K562 (cell line): Measurements from ENCODE around the gene IDI1. TPM values are rescaled to one million over a fixed set of nuclear protein-coding genes. Genes with fewer than 3 reads are reported as not detected.

Source experiments
- ATAC-seq: fragments of 200-7000 bp; cut with Tn5 transposase; 3 replicates; pipeline ENCODE4 v1.9.1; 2020; ENCODE audit warnings: moderate library complexity
- BruUV-seq: library from RNA; stranded (reverse); fragments of 400-500 nt; replicated peaks from 2 replicates; lab custom pipeline; 2021; lab: Mats Ljungman, UMichigan
- CTCF ChIA-PET: fragments of 300-600 bp; formaldehyde crosslinking; extraction: SDS; loops from one replicate; lab custom pipeline; 2021; ENCODE audit warnings: low intra/inter-chr PET ratio; lab: Yijun Ruan, JAX
- POLR2A ChIA-PET: fragments of 300-600, 350-650 bp; sonication (Branson Sonifier 250); formaldehyde crosslinking; extraction: SDS; loops from one replicate; lab custom pipeline; 2021; ENCODE audit warnings: antibody characterized with exemption, inconsistent platforms; lab: Yijun Ruan, JAX
- DNase-seq, 4 experiments: peaks; one replicate each; pipeline versions ENCODE4 v3.0.0 to v3.0.0-alpha.2; 2011 to 2018; ENCODE audit warnings: low spot score in 3 of 4, mixed read lengths in 3 of 4; ENCODE audit errors: extremely low read depth in 1 of 4
- FAIRE-seq: peaks from 2 replicates; lab custom pipeline; 2011; peaks lifted over from hg19 to GRCh38; lab: Jason Lieb, UNC
- H2AFZ ChIP-seq: 2 replicates; pipeline ENCODE4 v1.6.0; 2011; ENCODE audit warnings: low read depth, low read length, control low read depth, inconsistent platforms
- H3K27ac ChIP-seq: fragments of 200-600 bp; 3 replicates; pipeline ENCODE4 v1.8.0; 2011; ENCODE audit warnings: low read depth, mild to moderate bottlenecking, control low read depth, inconsistent platforms, low read length, moderate library complexity, mixed read lengths; ENCODE audit errors: extremely low read depth
- H3K27me3 ChIP-seq, 2 experiments: fragments of 300-600 bp in 1 of 2; 2 replicates in 1 of 2; 3 replicates in 1 of 2; pipeline versions ENCODE4 v1.6.0 to v1.8.0; 2011; ENCODE audit warnings: inconsistent platforms in 2 of 2, low read length in 2 of 2, mild to moderate bottlenecking in 1 of 2, mixed read lengths in 1 of 2, moderate library complexity in 1 of 2; ENCODE audit not compliant: control insufficient read depth in 2 of 2, insufficient read depth in 2 of 2
- H3K36me3 ChIP-seq: fragments of 300-600 bp; 3 replicates; pipeline ENCODE4 v1.8.0; 2011; ENCODE audit warnings: mild to moderate bottlenecking, low read length, inconsistent platforms; ENCODE audit not compliant: control insufficient read depth, insufficient read depth
- H3K4me1 ChIP-seq, 2 experiments: fragments of 200-600 bp in 1 of 2; replicated peaks in 1 of 2; 2 replicates in 1 of 2; 3 replicates in 1 of 2; pipeline versions ENCODE4 v1.5.1 to v1.8.0; 2011; ENCODE audit warnings: inconsistent platforms in 2 of 2, low read length in 2 of 2, mild to moderate bottlenecking in 1 of 2, mixed read lengths in 1 of 2, moderate library complexity in 1 of 2; ENCODE audit not compliant: control insufficient read depth in 2 of 2, insufficient read depth in 2 of 2
- H3K4me2 ChIP-seq: 2 replicates; pipeline ENCODE4 v1.6.1; 2011; ENCODE audit warnings: low read length, control low read depth, inconsistent platforms, mixed read lengths; ENCODE audit not compliant: insufficient read depth
- H3K4me3 ChIP-seq: fragments of 200-600 bp; sonication (generic), shearing (Covaris generic); 2 replicates; pipeline ENCODE4 v1.5.1; 2016; ENCODE audit warnings: control low read depth, inconsistent platforms
- H3K79me2 ChIP-seq: fragments of 200-600 bp; 3 replicates; pipeline ENCODE4 v1.8.0; 2011; ENCODE audit warnings: low read length, inconsistent platforms; ENCODE audit not compliant: control insufficient read depth, insufficient read depth
- H3K9ac ChIP-seq, 2 experiments: 2 replicates each; pipeline versions ENCODE4 v1.6.0 to v1.6.1; 2011; ENCODE audit warnings: low read depth in 2 of 2, low read length in 2 of 2, control low read depth in 1 of 2, inconsistent platforms in 1 of 2, mild to moderate bottlenecking in 1 of 2, mixed read lengths in 1 of 2; ENCODE audit not compliant: insufficient read depth in 1 of 2
- H3K9me1 ChIP-seq: one replicate; pipeline ENCODE4 v1.6.0; 2011; ENCODE audit warnings: inconsistent platforms, mild to moderate bottlenecking, low read length, moderate library complexity; ENCODE audit not compliant: control insufficient read depth, insufficient read depth
- H3K9me3 ChIP-seq: replicated peaks from 2 replicates; pipeline ENCODE4 v1.5.1; 2011; ENCODE audit warnings: low read depth, low read length, inconsistent platforms; ENCODE audit not compliant: control insufficient read depth, insufficient read depth
- H4K20me1 ChIP-seq: replicated peaks from 2 replicates; pipeline ENCODE4 v1.6.1; 2011; ENCODE audit warnings: low read length, inconsistent platforms, mixed read lengths; ENCODE audit not compliant: control insufficient read depth, insufficient read depth
- CBX8 ChIP-seq: fragments of 200-600 bp; sonication (generic); IDR thresholded peaks from 2 replicates; pipeline ENCODE4 v1.6.1; 2012; ENCODE audit warnings: borderline replicate concordance, mixed run types, low read depth, mild to moderate bottlenecking, moderate library complexity, mixed read lengths, low read length, control low read depth, inconsistent platforms; ENCODE audit not compliant: poor library complexity, severe bottlenecking; ENCODE audit errors: extremely low read depth
- EHMT2 ChIP-seq: fragments of 450-650 bp; IDR thresholded peaks from 2 replicates; pipeline ENCODE4 v1.6.1; 2018; ENCODE audit warnings: antibody characterized with exemption
- GABPB2 ChIP-seq: fragments of 250-450 bp; sonication (Bioruptor Pico); conservative IDR thresholded peaks from 2 replicates; pipeline ENCODE4 v1.5.1; 2021; ENCODE audit warnings: mild to moderate bottlenecking
- HDAC2 ChIP-seq: fragments of 450-650 bp; IDR thresholded peaks from 2 replicates; pipeline ENCODE4 v1.6.1; 2016; ENCODE audit warnings: mild to moderate bottlenecking
- HDAC8 ChIP-seq: fragments of 450-650 bp; IDR thresholded peaks from 2 replicates; pipeline ENCODE4 v1.6.1; 2016; ENCODE audit warnings: mild to moderate bottlenecking, missing genetic modification characterization, moderate library complexity, missing compliant biosample characterization
- NEUROD1 ChIP-seq: fragments of 150-350 bp; IDR thresholded peaks from 2 replicates; pipeline ENCODE4 v1.6.1; 2014; ENCODE audit warnings: borderline replicate concordance, low read length, low read depth; ENCODE audit not compliant: partially characterized antibody
- NFXL1 ChIP-seq: fragments of 450-650 bp; formaldehyde crosslinking; IDR thresholded peaks from 2 replicates; pipeline ENCODE4 v1.4.0; 2021; ENCODE audit warnings: mild to moderate bottlenecking
- NRF1 ChIP-seq, 2 experiments: fragments of 450-650 bp; IDR thresholded peaks in 1 of 2; conservative IDR thresholded peaks in 1 of 2; 2 replicates each; pipeline ENCODE4 v1.6.1; 2014; ENCODE audit warnings: mild to moderate bottlenecking in 2 of 2
- PHB ChIP-seq: fragments of 250-450 bp; sonication (Bioruptor Pico); IDR thresholded peaks from 2 replicates; pipeline ENCODE4 v1.5.0; 2021
- RBFOX2 ChIP-seq: fragments of 200-400 bp; formaldehyde crosslinking; IDR thresholded peaks from 2 replicates; pipeline ENCODE4 v1.6.1; 2017; ENCODE audit warnings: low read depth, mild to moderate bottlenecking, low read length, moderate library complexity
- RBM17 ChIP-seq: fragments of 200-400 bp; formaldehyde crosslinking; IDR thresholded peaks from 2 replicates; pipeline ENCODE4 v1.6.1; 2017; ENCODE audit warnings: low read depth, mild to moderate bottlenecking, low read length, borderline replicate concordance
- SOX6 ChIP-seq: fragments of 450-650 bp; IDR thresholded peaks from 2 replicates; pipeline ENCODE4 v1.6.1; 2014; ENCODE audit warnings: mild to moderate bottlenecking
- ZEB2 ChIP-seq: fragments of 450-650 bp; IDR thresholded peaks from 2 replicates; pipeline ENCODE4 v1.6.1; 2016
- ZNF165 ChIP-seq: fragments of 250-450 bp; sonication (Bioruptor Pico); IDR thresholded peaks from 2 replicates; pipeline ENCODE4 v1.4.0; 2020; ENCODE audit warnings: borderline replicate concordance
- ZNF512 ChIP-seq: IDR thresholded peaks from 2 replicates; pipeline ENCODE4 v1.6.1; 2016; ENCODE audit warnings: missing genetic modification characterization, missing compliant biosample characterization
- ZNF586 ChIP-seq: fragments of 450-650 bp; formaldehyde crosslinking; conservative IDR thresholded peaks from 2 replicates; pipeline ENCODE4 v1.4.0; 2020; ENCODE audit warnings: mild to moderate bottlenecking, moderate library complexity
- ZNF655 ChIP-seq: fragments of 250-450 bp; sonication (Bioruptor Pico); IDR thresholded peaks from 2 replicates; pipeline ENCODE4 v1.5.0; 2021
- ZNF766 ChIP-seq: fragments of 200-800 bp; sonication (Bioruptor generic); conservative IDR thresholded peaks from 2 replicates; pipeline ENCODE4 v1.6.1; 2016; ENCODE audit warnings: missing genetic modification characterization, missing compliant biosample characterization
- ZNF785 ChIP-seq: fragments of 250-450 bp; sonication (Bioruptor Pico); IDR thresholded peaks from 2 replicates; pipeline ENCODE4 v1.4.0; 2020; ENCODE audit warnings: mild to moderate bottlenecking
- ZNF79 ChIP-seq: fragments of 250-450 bp; sonication (Bioruptor Pico); IDR thresholded peaks from 2 replicates; pipeline ENCODE4 v1.4.0; 2020; ENCODE audit warnings: low read depth, mild to moderate bottlenecking, moderate library complexity
- WGBS: fragments of 100-300 bp; shearing (Covaris generic); methylation state at CpG from one replicate; pipeline ENCODE4 v1.1.6; 2016; ENCODE audit warnings: low coverage, mixed read lengths; ENCODE audit not compliant: insufficient coverage; ENCODE audit errors: missing lambda C conversion rate; 5-methylcytosine and 5-hydroxymethylcytosine counted together
- in situ Hi-C: fragments of 300-500 bp; cut with MboI; formaldehyde crosslinking; loops from 4 replicates; pipeline ENCODE4 v1.15.0; 2018; ENCODE audit warnings: inconsistent platforms, mixed read lengths
- intact Hi-C: fragments of 100-400 bp; cut with micrococcal nuclease; formaldehyde crosslinking; loops from 2 replicates; pipeline ENCODE4 v1.14.2; 2022
- polyA plus RNA-seq, 8 experiments: library from polyadenylated mRNA; depleted of rRNA in 4 of 8; stranded (reverse) in 5 of 8; unstranded in 3 of 8; fragments of >200 nt; fragmentation: Nextera tagmentation in 2 of 8; fragmentation: Illumina TruSeq in 1 of 8; extraction: Ambion mirVana in 2 of 8; extraction: Trizol in 1 of 8; gene quantifications; 2 replicates each; pipeline versions ENCODE4 v1.2.1 to v1.2.3, GENCODE V29; 2011 to 2014; ENCODE audit warnings: inconsistent platforms in 1 of 8, missing spikeins in 1 of 8
- total RNA-seq, 7 experiments: library from RNA; depleted of rRNA in 6 of 7; stranded (reverse); fragments of >200 nt in 6 of 7; fragmentation: Illumina TruSeq in 2 of 7; extraction: Trizol in 2 of 7; gene quantifications; 2 replicates each; pipeline versions ENCODE4 v1.2.1 to v1.2.3, GENCODE V29; 2011 to 2021; ENCODE audit warnings: low replicate concordance in 1 of 7

Gene IDI1
- total and polyA plus RNA-seq, 9 of the 15 experiments (the other 6 are each of a cell fraction or from before 2014, with no cell fraction given): 70.0 to 265 (median 119) TPM

- in situ Hi-C loops (no loop called here), intact Hi-C loops (no loop called here)
- Histone ChIP-seq H3K27ac (no peak overlapping the region), H3K4me1 (no peaks in the 10 kb centered on the region), H3K27me3 (no peaks in the 10 kb centered on the region), H3K4me3 (no peak overlapping the region), H2AFZ (no peak overlapping the region), H3K79me2 (no peaks in the 10 kb centered on the region), H3K4me2 (no peak overlapping the region), H3K9me1 (no peaks in the 10 kb centered on the region), H3K36me3 (peaks cover 69% of the 10 kb centered on the region; the same call in 2 of the 3 replicates), H3K9ac (no peak overlapping the region), H4K20me1 (no peaks in the 10 kb centered on the region), H3K9me3 (no peaks in the 10 kb centered on the region)
- ChIA-PET CTCF (no interaction called here), POLR2A (no interaction called here)
- FAIRE-seq (no peak), ATAC-seq (no peak), DNase-seq (no peak)
- TF ChIP-seq PHB (CRISPR knock-in tag) (no peak), ZNF766 (CRISPR knock-in tag) (no peak), ZNF785 (CRISPR knock-in tag) (no peak), ZEB2 (no peak), NRF1 (conservative IDR thresholded peaks at IDR 0.05 in 1 of 2, IDR thresholded peaks at IDR 0.05 in 1 of 2) (no peak), NEUROD1 (no peak), RBM17 (no peak), RBFOX2 (no peak), ZNF586 (no peak), GABPB2 (no peak), EHMT2 (no peak), HDAC2 (no peak), ZNF79 (CRISPR knock-in tag) (no peak), ZNF512 (tag) (no peak), ZNF165 (no peak), HDAC8 (tag) (no peak), SOX6 (no peak), ZNF655 (CRISPR knock-in tag) (no peak), CBX8 (no peak), NFXL1 (CRISPR knock-in tag) (no peak)
- BruUV-seq: no TSS peak
- WGBS: 90% methylated on average over 15 of the region's 15 CpGs
These were observed 45.5 kb upstream of the IDI1 start for GRCh38 chr10:1094112-1095057.
